GM18873 (cell line): ENCODE data around the gene RASL10A.

Source experiments
- ATAC-seq: cut with Tn5 transposase; IDR thresholded peaks from one replicate; pipeline ENCODE4 v1.9.1; 2021; ENCODE audit warnings: mild to moderate bottlenecking, moderate library complexity, moderate number of reproducible peaks; ENCODE audit not compliant: unreplicated experiment, low FRiP score

Gene RASL10A

GRCh38 chr22:29325356-29325755, 9.9 kb upstream of the RASL10A start:
- no peak for ATAC-seq

GRCh38 chr22:29323641-29324040, 8.1 kb upstream of the RASL10A start:
- no peak for ATAC-seq

DNA sequence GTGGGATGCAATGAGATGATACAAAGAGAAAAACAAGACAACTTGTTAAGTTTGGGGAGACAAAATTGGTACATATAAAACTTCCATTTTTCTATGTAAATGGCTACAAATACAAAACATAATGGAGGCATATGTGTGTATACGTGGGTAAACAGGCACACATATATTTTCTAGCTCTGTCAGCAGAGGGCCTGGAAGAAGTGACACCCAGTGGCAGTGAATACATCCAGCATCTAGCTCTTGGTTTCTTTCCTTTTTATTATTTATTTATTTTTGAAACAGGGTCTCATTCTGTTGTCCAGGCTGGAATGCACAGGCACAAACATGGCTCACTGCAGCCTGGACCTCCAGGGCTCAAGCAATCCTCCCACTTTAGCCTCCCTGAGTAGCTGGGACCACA, 5.0 kb upstream of the RASL10A start:
- no peak for ATAC-seq

- no peak for ATAC-seq
These were observed 3.6 kb upstream of the RASL10A start for GRCh38 chr22:29319072-29319471.

DNA sequence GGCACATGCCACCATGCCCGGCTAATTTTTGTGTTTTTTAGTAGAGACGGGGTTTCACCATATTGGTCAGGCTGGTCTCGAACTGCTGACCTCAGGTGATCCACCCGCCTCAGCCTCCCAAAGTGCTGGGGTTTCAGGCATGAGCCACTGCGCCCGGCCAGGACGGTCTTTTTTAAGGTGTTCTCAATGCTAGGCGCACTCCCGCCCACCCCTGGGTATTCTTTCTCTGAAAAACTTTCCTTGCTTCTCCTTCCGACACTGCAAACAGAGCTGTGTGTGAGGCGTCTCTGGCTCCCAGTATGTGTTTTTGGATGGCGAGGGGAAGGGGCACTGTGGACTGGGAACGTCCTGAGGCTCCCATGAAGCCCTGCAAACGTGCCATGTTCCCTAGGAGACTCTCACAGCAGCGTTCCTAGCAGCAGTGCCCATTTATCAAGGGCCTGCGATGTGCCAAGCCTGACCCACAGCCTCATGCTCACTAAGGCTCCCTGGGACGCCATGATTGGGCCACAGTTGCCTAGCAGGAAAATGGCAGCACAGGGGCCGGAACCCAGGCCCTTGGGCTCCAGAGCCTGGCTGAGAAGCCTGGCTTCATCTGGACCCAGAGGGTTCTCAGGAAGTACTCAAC, 2.4 kb upstream of the RASL10A start:
- no peak for ATAC-seq

GRCh38 chr22:29316141-29316828, 788 bp upstream of the RASL10A start:
- no peak for ATAC-seq

- ATAC-seq, result no peak
These were observed 786 bp downstream of the RASL10A start for GRCh38 chr22:29314537-29315285.

DNA sequence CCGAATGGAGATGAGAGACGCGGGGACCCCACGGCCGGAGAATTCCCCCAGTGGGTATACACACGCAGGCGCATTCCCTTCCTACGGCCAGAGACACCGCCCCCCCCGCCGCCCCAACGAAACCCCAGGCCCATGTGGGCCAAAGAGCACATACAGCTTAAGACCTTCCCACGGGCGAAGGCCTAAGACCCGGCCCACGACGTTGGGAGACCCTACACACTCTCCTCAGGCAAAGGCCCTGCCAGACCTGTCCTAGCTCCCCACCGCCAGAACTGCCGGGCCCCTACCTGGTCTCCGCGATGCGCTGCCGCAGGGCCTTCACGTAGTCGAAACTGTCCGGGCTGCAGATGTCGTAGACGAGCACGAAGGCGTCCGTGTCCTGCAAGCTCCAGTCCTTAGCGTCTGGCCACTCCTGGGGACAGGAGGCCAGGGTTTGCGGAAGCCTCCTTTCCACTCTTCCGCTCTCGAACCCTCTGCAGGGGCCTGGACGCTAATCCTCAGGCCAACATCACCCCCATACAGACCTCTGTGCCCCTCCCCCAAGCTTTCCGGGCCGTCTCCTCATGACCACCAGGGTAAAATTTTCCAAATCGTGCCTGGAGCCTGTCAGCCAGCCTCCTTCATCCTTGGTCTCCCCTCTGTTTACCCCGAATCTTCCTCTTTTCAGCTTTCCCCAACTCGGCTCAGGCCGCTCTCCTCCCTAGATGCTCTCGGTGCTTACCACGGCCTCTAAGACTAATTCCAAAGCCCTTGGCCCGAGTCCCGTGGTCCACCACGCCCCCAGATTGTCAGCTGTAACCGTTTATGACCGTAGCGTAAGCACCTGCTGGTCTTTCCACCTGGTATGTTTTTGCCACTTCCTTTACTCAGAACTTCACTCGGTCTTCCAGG, 1.7 kb downstream of the RASL10A start:
- no peak for ATAC-seq

DNA sequence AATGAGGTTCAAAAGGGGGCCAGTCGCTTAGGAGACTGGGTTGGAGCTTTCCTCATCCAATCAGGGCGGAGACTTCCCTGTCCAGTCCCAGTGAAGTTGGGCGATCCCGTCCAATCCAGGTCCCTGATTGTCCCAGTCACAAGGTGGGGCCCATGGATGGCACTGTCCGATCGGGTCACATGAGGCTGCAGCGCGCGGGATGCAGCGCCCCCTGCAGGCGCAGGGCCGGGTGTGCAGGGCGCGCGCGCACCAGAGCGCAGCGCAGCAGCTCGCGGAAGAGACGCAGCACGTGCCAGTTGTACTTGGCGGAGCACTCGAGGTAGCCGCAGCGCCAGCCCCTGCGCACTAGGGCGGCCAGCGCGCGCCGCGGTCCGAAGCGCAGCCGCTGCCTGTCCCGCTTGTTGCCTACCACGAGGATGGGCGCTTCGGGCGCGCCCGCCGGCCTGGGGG, 2.3 kb downstream of the RASL10A start:
- ATAC-seq, result no peak

DNA sequence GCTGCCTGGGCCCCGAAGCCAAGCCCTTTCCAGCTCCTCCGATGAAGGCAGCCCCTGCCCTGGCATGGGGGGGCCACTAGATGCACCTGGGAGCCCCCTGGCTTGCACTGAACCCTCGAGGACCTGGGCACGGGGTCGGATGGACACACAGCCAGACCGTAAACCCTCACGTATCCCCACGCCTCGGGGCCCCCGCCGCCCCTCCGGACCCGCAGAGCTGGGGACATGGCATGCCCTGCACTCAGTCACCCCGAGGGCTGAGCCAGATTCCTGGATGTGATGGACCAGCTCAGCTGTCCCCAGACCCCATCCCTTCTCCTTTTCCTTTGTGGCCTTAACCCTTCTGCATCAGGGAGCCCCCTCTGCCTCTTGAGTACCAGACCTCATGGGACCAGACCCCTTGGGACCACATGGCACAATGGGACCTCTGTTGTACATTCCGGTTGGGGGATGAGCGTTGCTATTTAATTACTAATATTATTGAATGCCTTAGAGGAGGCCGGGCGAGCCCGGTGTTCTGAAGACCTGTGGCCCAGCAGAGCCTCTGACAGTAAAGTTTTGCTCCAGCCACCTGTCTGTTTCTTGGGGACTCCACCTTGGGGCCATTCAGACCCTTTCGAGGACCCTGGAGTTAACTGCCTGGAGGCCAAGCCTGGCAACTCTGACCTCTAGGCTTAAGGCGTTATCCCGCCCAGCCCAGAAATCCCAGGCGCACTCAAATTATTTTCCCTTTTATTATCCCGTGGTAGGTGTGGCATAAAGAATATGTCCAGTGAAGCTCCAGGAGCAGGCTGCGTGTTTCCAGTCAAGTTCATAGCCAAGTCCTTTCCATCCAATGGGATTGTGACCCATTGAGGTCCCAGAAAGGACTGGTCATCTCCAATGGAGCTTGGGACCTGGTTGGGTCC, 3.0 kb downstream of the RASL10A start:
- ATAC-seq, result no peak

- ATAC-seq, result no peak
These were observed 3.9 kb downstream of the RASL10A start for GRCh38 chr22:29311464-29312217.

DNA sequence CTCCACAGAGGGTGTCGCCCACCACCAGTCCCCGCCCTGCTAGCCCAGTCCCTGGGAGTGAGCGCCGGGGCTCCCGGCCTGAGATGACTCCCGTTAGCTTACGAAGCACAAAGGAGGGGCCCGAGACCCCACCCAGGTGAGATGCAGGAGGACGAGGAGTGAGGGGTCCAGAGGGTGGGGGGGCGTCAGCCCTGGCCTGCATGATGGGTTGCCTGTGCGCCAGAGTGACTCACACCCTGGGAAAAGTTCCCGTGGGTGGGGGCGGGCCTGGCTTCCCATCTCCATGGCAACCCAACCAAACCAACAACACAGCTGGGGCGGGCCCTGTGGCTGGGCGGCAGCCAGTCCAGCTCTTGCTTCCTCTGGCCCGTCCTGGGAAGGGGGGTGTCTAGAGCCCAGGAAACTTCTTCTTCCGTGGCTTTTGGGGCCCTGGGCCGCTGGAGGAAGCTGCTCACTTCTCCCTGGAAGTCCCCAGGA, 4.6 kb downstream of the RASL10A start:
- ATAC-seq, result no peak

DNA sequence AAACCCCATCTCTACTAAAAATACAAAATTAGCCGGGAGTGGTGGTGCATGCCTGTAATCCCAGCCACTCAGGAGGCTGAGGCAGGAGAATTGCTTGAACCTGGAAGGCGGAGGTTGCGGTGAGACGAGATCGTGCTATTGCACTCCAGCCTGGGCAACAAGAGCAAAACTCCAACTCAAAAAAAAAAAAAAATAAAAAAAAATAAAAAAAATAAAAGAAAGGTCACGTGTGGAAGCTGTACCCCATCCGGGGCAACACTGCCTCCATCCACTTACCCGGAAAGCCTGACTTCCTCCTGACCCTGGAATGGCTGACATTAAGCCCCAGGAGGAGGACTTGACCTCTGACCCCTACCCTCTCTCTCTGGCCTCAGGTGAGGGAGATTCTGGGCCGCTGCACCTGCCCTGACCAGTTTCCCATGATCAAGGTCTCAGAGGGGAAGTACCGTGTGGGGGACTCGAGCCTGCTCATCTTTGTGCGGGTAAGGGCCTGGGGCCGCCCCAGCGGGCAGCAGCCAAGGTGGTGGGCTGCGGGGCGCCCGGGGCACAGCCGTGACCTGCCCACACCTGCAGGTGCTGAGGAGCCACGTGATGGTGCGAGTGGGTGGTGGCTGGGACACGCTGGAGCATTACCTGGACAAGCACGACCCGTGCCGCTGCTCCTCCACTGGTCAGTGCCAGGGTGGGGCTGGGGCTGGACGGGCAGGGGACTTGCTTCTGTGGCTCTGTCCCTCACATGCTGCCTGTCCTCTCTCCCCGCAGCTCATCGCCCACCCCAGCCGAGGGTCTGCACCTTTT, 5.2 kb downstream of the RASL10A start:
- no peak for ATAC-seq

GRCh38 chr22:29309332-29310064, 6.0 kb downstream of the RASL10A start:
- ATAC-seq, result no peak

DNA sequence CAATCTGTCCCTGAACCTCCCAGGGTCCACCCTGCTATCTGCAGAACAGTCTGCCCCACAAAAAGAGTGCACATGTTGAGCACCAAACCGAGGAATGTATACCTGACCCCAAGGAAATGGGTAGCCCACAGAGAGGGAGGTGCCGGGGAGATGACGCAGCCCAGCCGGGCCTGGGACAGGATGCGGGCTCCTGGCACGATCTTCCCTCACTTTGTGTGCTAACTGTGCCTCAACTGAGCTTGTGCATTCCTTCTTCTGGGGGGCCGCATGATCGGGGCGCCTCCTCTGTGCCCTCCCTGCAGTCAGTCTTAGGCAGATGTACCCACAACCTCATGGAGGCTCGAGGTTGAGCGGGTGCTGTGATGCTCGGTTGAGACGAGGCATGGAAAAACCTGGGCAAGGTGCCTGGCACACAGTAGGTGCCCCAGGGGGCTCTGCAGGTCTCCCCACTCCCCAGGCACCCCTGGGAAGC, 6.7 kb downstream of the RASL10A start:
- ATAC-seq, result no peak

DNA sequence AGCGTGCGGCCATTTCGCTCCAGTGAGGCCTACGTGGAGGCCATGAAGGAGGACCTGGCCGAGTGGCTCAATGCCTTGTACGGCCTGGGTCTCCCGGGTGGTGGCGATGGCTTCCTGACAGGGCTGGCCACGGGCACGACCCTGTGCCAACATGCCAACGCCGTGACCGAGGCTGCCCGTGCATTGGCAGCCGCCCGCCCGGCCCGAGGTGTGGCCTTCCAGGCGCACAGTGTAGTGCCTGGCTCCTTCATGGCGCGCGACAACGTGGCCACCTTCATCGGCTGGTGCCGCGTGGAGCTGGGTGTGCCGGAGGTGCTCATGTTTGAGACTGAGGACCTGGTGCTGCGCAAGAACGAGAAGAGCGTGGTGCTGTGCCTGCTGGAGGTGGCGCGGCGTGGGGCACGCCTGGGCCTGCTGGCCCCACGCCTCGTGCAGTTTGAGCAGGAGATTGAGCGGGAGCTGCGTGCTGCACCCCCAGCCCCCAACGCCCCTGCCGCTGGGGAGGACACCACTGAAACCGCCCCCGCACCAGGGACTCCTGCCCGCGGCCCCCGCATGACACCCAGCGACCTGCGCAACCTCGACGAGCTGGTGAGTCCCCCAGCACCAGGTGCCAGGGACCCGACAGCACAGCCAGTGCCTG, 7.2 kb downstream of the RASL10A start:
- no peak for ATAC-seq
